ENCODE results near the gene SETD5. TPM values are rescaled to one million over a fixed set of nuclear protein-coding genes. Genes with fewer than 3 reads are reported as not detected.

The SETD5 gene
- total RNA-seq, 2 experiments from 2014 or later, result 120 to 214 TPM

- Histone ChIP-seq H3K9me2 (ENCODE audit: insufficient read depth, low read length) (no peaks in the 10 kb centered on the region), H3K4me1 (ENCODE audit: insufficient read depth, low read length, poor library complexity, severe bottlenecking) (peaks cover 60% of the 10 kb centered on the region), H2AFZ (ENCODE audit: low read length) (no peak overlapping the region), H3K4me2 (ENCODE audit: low read length) (peak overlapping the region; percentile 71), H3K4me3 (ENCODE audit: low read depth, low read length, poor library complexity, severe bottlenecking) (peak overlapping the region; percentile 96), H3K9me3 (ENCODE audit: low read length) (no peaks in the 10 kb centered on the region), H3K36me3 (ENCODE audit: insufficient read depth, low read length) (peaks cover 54% of the 10 kb centered on the region), H3K79me2 (ENCODE audit: insufficient read depth, low read depth, low read length) (peaks cover 86% of the 10 kb centered on the region), H3K27ac (ENCODE audit: low read depth, low read length, poor library complexity, severe bottlenecking) (peak overlapping the region; percentile 81), H4K20me1 (ENCODE audit: insufficient read depth, low read length) (peaks cover 77% of the 10 kb centered on the region)
- BruUV-seq (replicated peaks), result no TSS peak
- POLR2A ChIA-PET, result interaction anchor here (0.5 to 7.5 kb wide), 4 partner anchors 36 to 713 kb away, joined by 3 to 64 read pairs (median 6); partner anchors contain the start of gene THUMPD3
- TF ChIP-seq, protein P1, sequence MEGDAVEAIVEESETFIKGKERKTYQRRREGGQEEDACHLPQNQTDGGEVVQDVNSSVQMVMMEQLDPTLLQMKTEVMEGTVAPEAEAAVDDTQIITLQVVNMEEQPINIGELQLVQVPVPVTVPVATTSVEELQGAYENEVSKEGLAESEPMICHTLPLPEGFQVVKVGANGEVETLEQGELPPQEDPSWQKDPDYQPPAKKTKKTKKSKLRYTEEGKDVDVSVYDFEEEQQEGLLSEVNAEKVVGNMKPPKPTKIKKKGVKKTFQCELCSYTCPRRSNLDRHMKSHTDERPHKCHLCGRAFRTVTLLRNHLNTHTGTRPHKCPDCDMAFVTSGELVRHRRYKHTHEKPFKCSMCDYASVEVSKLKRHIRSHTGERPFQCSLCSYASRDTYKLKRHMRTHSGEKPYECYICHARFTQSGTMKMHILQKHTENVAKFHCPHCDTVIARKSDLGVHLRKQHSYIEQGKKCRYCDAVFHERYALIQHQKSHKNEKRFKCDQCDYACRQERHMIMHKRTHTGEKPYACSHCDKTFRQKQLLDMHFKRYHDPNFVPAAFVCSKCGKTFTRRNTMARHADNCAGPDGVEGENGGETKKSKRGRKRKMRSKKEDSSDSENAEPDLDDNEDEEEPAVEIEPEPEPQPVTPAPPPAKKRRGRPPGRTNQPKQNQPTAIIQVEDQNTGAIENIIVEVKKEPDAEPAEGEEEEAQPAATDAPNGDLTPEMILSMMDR (conservative IDR thresholded peaks at IDR 0.05; ENCODE audit: low read length), result no peak
- no peak for TF ChIP-seq EZH2phosphoT487 (IDR thresholded peaks at IDR 0.05; ENCODE audit: borderline replicate concordance, low read depth, low read length)
- CTCF ChIA-PET (ENCODE audit: unreplicated experiment), result no interaction called here
- intact Hi-C loops (cut with micrococcal nuclease; ENCODE audit: unreplicated experiment), result loop anchor here (1.0 to 5.0 kb wide), 5 partner anchors 35 to 534 kb away; partner anchors contain the start of genes ARPC4, BRPF1, CRELD1 and TADA3
- peak; percentile 38 for DNase-seq (ENCODE audit: low spot score)
Measured at GRCh38 chr3:9397906-9398699, 688 bp downstream of the SETD5 start.

DNA sequence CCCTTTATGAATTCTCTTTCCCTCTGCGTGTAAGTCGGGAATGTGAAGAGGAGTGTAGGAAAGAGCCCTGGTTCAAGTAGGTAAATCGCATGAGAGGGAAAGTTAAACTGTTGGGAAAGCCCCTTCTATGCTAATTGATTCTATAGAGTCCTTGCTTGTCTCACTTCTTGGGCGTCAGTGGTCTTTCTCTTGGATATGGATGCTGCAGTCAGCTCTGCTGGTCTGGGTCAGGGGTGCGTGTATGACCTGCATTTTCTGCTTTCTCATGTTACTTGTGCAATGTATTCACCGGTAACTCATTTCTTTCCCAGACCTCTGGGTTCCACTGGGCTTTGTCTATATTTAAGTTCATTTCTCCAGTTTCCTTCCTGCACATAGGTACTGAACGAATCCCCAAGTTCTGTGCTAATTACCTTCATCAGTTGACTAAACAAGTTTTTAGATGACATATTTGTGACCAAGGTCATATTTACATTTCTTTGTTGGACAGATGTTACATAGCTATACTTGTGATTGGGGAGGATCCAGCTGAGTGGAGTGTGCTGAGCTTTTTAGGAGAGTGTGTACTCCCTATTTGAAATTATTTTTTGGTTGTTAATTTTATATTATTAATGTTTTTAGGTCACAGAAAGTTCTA, 1.4 kb downstream of the SETD5 start:
- intact Hi-C loops (cut with micrococcal nuclease; ENCODE audit: unreplicated experiment), result loop anchor here (5.0 kb wide), 2 partner anchors 333 to 533 kb away; partner anchors contain the start of genes BRPF1 and CRELD1
- H4K20me1 ChIP-seq (ENCODE audit: insufficient read depth, low read length), result peaks cover 75% of the 10 kb centered on the region
- CTCF ChIA-PET (ENCODE audit: unreplicated experiment), result no interaction called here

More for the DNA sequence above, 1.4 kb downstream of the SETD5 start:
- Histone ChIP-seq H3K4me1 (ENCODE audit: insufficient read depth, low read length, poor library complexity, severe bottlenecking) (peaks cover 60% of the 10 kb centered on the region), H3K36me3 (ENCODE audit: insufficient read depth, low read length) (peaks cover 47% of the 10 kb centered on the region), H2AFZ (ENCODE audit: low read length) (no peak overlapping the region), H3K79me2 (ENCODE audit: insufficient read depth, low read depth, low read length) (peaks cover 86% of the 10 kb centered on the region), H3K27ac (ENCODE audit: low read depth, low read length, poor library complexity, severe bottlenecking) (peak overlapping the region; percentile 81), H3K4me2 (ENCODE audit: low read length) (peak overlapping the region; percentile 71), H3K9me2 (ENCODE audit: insufficient read depth, low read length) (no peaks in the 10 kb centered on the region), H3K9me3 (ENCODE audit: low read length) (no peaks in the 10 kb centered on the region), H3K4me3 (ENCODE audit: low read depth, low read length, poor library complexity, severe bottlenecking) (peak overlapping the region; percentile 96)
- POLR2A ChIA-PET, result interaction anchor here (0.8 to 7.5 kb wide), 7 partner anchors 10 to 44 kb away, joined by 3 to 64 read pairs (median 6); partner anchors contain the start of gene THUMPD3
- TF ChIP-seq, protein P1 (conservative IDR thresholded peaks at IDR 0.05; ENCODE audit: low read length), result no peak
- no peak for TF ChIP-seq EZH2phosphoT487 (IDR thresholded peaks at IDR 0.05; ENCODE audit: borderline replicate concordance, low read depth, low read length)
- TSS peak; percentile 50 for BruUV-seq (replicated peaks)
- DNase-seq (ENCODE audit: low spot score), result peak; percentile 44

Data from OCI-LY7 (cell line).